OCI-LY1 (cell line): ENCODE data around the gene CDKAL1.
A peak's percentile ranks its signal among the peaks of the same experiment; 100 is the strongest.

Source experiments
- H2AFZ ChIP-seq: fragments of 200-600 bp; sonication (generic), shearing (Covaris generic); 2 replicates; pipeline ENCODE4 v1.6.0; 2014; ENCODE audit warnings: antibody characterized with exemption, mild to moderate bottlenecking, low read length
- H3F3A ChIP-seq: fragments of 200-600 bp; sonication (generic), shearing (Covaris generic); 2 replicates; pipeline ENCODE4 v1.6.0; 2014; ENCODE audit warnings: mild to moderate bottlenecking, antibody characterized with exemption, low read length, moderate library complexity; ENCODE audit not compliant: insufficient read depth
- H3K27ac ChIP-seq: fragments of 200-600 bp; sonication (generic); 2 replicates; pipeline ENCODE4 v1.5.1; 2014; ENCODE audit warnings: low read length, mixed run types, mild to moderate bottlenecking, low read depth; ENCODE audit not compliant: poor library complexity, severe bottlenecking
- H3K27me3 ChIP-seq: fragments of 200-600 bp; sonication (generic); 2 replicates; pipeline ENCODE4 v1.6.0; 2014; ENCODE audit warnings: antibody characterized with exemption, mild to moderate bottlenecking, low read length, moderate library complexity; ENCODE audit not compliant: insufficient read depth
- H3K36me3 ChIP-seq: fragments of 200-600 bp; sonication (generic); 2 replicates; pipeline ENCODE4 v1.6.1; 2014; ENCODE audit warnings: mild to moderate bottlenecking, antibody characterized with exemption, low read length, moderate library complexity, mixed read lengths; ENCODE audit not compliant: insufficient read depth
- H3K4me1 ChIP-seq: fragments of 200-600 bp; sonication (generic); 2 replicates; pipeline ENCODE4 v1.5.1; 2014; ENCODE audit warnings: mild to moderate bottlenecking, low read length, moderate library complexity; ENCODE audit not compliant: insufficient read depth, severe bottlenecking
- H3K4me2 ChIP-seq: fragments of 200-600 bp; sonication (generic), shearing (Covaris generic); 2 replicates; pipeline ENCODE4 v1.6.1; 2014; ENCODE audit warnings: low read length
- H3K4me3 ChIP-seq: fragments of 200-600 bp; sonication (generic); 2 replicates; pipeline ENCODE4 v1.5.1; 2014; ENCODE audit warnings: low read length, low read depth, mild to moderate bottlenecking, mixed read lengths; ENCODE audit not compliant: poor library complexity, severe bottlenecking
- H3K79me2 ChIP-seq: fragments of 200-600 bp; shearing (Covaris generic); 2 replicates; pipeline ENCODE4 v1.6.1; 2016; ENCODE audit warnings: mixed run types, low read length, mixed read lengths; ENCODE audit not compliant: insufficient read depth
- H3K9ac ChIP-seq: fragments of 200-600 bp; sonication (generic), shearing (Covaris generic); 2 replicates; pipeline ENCODE4 v1.6.1; 2014; ENCODE audit warnings: mild to moderate bottlenecking, low read length, mixed read lengths
- H3K9me2 ChIP-seq: fragments of 200-600 bp; sonication (generic), shearing (Covaris generic); 2 replicates; pipeline ENCODE4 v1.6.1; 2014; ENCODE audit warnings: low read depth, mild to moderate bottlenecking, low read length, mixed read lengths
- H3K9me3 ChIP-seq: fragments of 200-600 bp; shearing (Covaris generic); 2 replicates; pipeline ENCODE4 v1.6.1; 2014; ENCODE audit warnings: low read length, mixed read lengths
- H4K20me1 ChIP-seq: fragments of 200-600 bp; sonication (generic), shearing (Covaris generic); 2 replicates; pipeline ENCODE4 v1.6.0; 2016; ENCODE audit warnings: mild to moderate bottlenecking, low read length; ENCODE audit not compliant: insufficient read depth
- EZH2 ChIP-seq: fragments of 200-600 bp; sonication (generic), shearing (Covaris generic); IDR thresholded peaks from 2 replicates; pipeline ENCODE4 v1.8.0; 2017; ENCODE audit warnings: borderline replicate concordance, mixed run types, mild to moderate bottlenecking, antibody characterized with exemption, low read length, moderate library complexity, mixed read lengths
- TF ChIP-seq, protein P1 (sequence below): fragments of 200-600 bp; sonication (generic), shearing (Covaris generic); IDR thresholded peaks from 2 replicates; pipeline ENCODE4 v1.5.1; 2017; ENCODE audit warnings: mild to moderate bottlenecking, antibody characterized with exemption, low read length, moderate library complexity, mixed read lengths

Gene CDKAL1

GRCh38 chr6:20532881-20533280 lies 1.4 kb upstream of the CDKAL1 start:
- TF ChIP-seq, protein P1, sequence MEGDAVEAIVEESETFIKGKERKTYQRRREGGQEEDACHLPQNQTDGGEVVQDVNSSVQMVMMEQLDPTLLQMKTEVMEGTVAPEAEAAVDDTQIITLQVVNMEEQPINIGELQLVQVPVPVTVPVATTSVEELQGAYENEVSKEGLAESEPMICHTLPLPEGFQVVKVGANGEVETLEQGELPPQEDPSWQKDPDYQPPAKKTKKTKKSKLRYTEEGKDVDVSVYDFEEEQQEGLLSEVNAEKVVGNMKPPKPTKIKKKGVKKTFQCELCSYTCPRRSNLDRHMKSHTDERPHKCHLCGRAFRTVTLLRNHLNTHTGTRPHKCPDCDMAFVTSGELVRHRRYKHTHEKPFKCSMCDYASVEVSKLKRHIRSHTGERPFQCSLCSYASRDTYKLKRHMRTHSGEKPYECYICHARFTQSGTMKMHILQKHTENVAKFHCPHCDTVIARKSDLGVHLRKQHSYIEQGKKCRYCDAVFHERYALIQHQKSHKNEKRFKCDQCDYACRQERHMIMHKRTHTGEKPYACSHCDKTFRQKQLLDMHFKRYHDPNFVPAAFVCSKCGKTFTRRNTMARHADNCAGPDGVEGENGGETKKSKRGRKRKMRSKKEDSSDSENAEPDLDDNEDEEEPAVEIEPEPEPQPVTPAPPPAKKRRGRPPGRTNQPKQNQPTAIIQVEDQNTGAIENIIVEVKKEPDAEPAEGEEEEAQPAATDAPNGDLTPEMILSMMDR = no peak
- no peak for TF ChIP-seq EZH2
- Histone ChIP-seq H3K4me1 (peaks cover 28% of the 10 kb centered on the region), H3K79me2 (peaks cover 21% of the 10 kb centered on the region)

DNA sequence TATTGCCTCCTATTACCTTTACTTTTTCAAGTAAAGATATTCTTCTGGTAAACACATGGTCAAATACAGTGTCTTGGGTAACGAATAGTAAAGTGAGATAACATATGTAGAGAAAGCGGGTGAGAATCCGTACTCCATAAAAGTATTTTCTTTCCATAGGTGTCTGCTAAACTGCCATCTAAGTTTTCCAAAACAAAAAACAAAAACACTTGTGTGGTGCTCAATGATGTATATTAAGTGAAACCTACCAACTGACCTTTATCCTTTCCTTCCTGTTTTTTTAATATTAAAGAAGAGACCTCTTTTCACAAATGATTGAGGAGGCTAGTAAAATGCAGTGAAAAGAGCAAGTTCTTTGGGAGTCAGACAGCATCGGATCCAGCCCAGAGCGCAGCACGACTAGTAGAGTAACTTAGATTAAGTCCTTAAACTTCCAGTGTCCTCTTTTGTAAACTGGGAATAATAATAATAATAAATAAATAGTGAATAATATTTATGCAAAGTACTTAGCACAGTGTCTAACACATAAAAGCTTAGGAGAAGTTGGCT lies 437 bp upstream of the CDKAL1 start:
- Histone ChIP-seq H3K9ac (peak overlapping the region; percentile 97), H2AFZ (peak overlapping the region; percentile 95), H3K36me3 (no peaks in the 10 kb centered on the region; the same call in 1 of the 2 replicates), H3K27me3 (no peaks in the 10 kb centered on the region), H3K4me1 (peaks cover 20% of the 10 kb centered on the region), H3K4me2 (peak overlapping the region; percentile 96), H3K9me3 (no peaks in the 10 kb centered on the region), H3K27ac (no peak overlapping the region), H3F3A (no peaks in the 10 kb centered on the region), H3K79me2 (peaks cover 28% of the 10 kb centered on the region), H3K4me3 (peak overlapping the region; percentile 96), H3K9me2 (no peaks in the 10 kb centered on the region), H4K20me1 (no peaks in the 10 kb centered on the region)
- TF ChIP-seq, protein P1 = no peak
- TF ChIP-seq EZH2 = no peak

More at GRCh38 chr6:20532881-20533280, 1.4 kb upstream of the CDKAL1 start:
- Histone ChIP-seq H3K27ac (no peak overlapping the region), H2AFZ (no peak overlapping the region), H3K9ac (no peak overlapping the region), H3F3A (no peaks in the 10 kb centered on the region), H4K20me1 (no peaks in the 10 kb centered on the region), H3K27me3 (no peaks in the 10 kb centered on the region), H3K9me2 (no peaks in the 10 kb centered on the region), H3K9me3 (no peaks in the 10 kb centered on the region), H3K36me3 (no peaks in the 10 kb centered on the region; the same call in 1 of the 2 replicates), H3K4me2 (no peak overlapping the region), H3K4me3 (no peak overlapping the region)

GRCh38 chr6:20538131-20538662 lies 3.9 kb downstream of the CDKAL1 start:
- H3K27ac ChIP-seq = no peak overlapping the region

More at GRCh38 chr6:20538131-20538662, 3.9 kb downstream of the CDKAL1 start:
- Histone ChIP-seq H3K9me3 (no peaks in the 10 kb centered on the region), H3K79me2 (peaks cover 30% of the 10 kb centered on the region), H3K36me3 (peaks cover 24% of the 10 kb centered on the region), H4K20me1 (no peaks in the 10 kb centered on the region), H3F3A (no peaks in the 10 kb centered on the region), H3K4me1 (peaks cover 28% of the 10 kb centered on the region), H3K4me2 (no peak overlapping the region), H2AFZ (no peak overlapping the region), H3K9me2 (no peaks in the 10 kb centered on the region), H3K4me3 (no peak overlapping the region), H3K9ac (no peak overlapping the region), H3K27me3 (no peaks in the 10 kb centered on the region)
- no peak for TF ChIP-seq EZH2
- TF ChIP-seq, protein P1 = no peak
